Activated B cell treated with CpG ODN at 0.5 μM for 24 hours (primary cell): ENCODE data around the gene SPACA6. TPM values are rescaled to one million over a fixed set of nuclear protein-coding genes. Genes with fewer than 3 reads are reported as not detected.

ENCODE experiments used
- ATAC-seq: fragments of 200-7000 bp; cut with Tn5 transposase; one replicate; pipeline ENCODE4 v1.10.0; 2021; ENCODE audit warnings: low read depth, mild to moderate bottlenecking, moderate library complexity
- CTCF ChIA-PET: fragments of 350-600 bp; sonication (Branson Sonifier 250); formaldehyde crosslinking; loops from one replicate; lab custom pipeline; 2021; ENCODE audit warnings: antibody characterized with exemption; lab: Charles Lee
- POLR2A ChIA-PET: fragments of 350-600 bp; sonication (Branson Sonifier 250); formaldehyde crosslinking; loops from one replicate; lab custom pipeline; 2021; ENCODE audit warnings: antibody characterized with exemption; lab: Charles Lee
- DNase-seq: peaks from one replicate; pipeline ENCODE4 v3.0.0; 2022
- H3K27ac Mint-ChIP-seq: one replicate; pipeline ENCODE4 v1.8.0; 2020; ENCODE audit warnings: mixed read lengths
- H3K27me3 Mint-ChIP-seq: one replicate; pipeline ENCODE4 v1.8.0; 2021; ENCODE audit warnings: mixed read lengths
- H3K36me3 Mint-ChIP-seq: one replicate; pipeline ENCODE4 v1.8.0; 2021; ENCODE audit warnings: low read depth, mixed read lengths
- H3K4me1 Mint-ChIP-seq: one replicate; pipeline ENCODE4 v1.8.0; 2021; ENCODE audit warnings: mixed read lengths
- H3K4me3 Mint-ChIP-seq: one replicate; pipeline ENCODE4 v1.8.0; 2020; ENCODE audit warnings: mild to moderate bottlenecking, mixed read lengths
- H3K9me3 Mint-ChIP-seq: one replicate; pipeline ENCODE4 v1.8.0; 2020; ENCODE audit warnings: mixed read lengths
- CTCF ChIP-seq: fragments of 200-600 bp; IDR thresholded peaks from one replicate; pipeline ENCODE4 v1.8.0; 2022; ENCODE audit warnings: antibody characterized with exemption, mild to moderate bottlenecking
- intact Hi-C: fragments of 100-400 bp; cut with micrococcal nuclease; formaldehyde crosslinking; loops from one replicate; pipeline ENCODE4 v1.15.1; 2024
- total RNA-seq: library from RNA; stranded (reverse); gene quantifications from 2 replicates; pipeline ENCODE4 v1.2.3, GENCODE V29; 2022

SPACA6 gene
- total RNA-seq, 1 donor from 2014 or later = 3.2 TPM

- no peaks in the 10 kb centered on the region for H3K36me3 Mint-ChIP-seq
- peaks cover 4% of the 10 kb centered on the region for H3K4me1 Mint-ChIP-seq
- peaks cover 51% of the 10 kb centered on the region for H3K27me3 Mint-ChIP-seq
- no peak overlapping the region for H3K27ac Mint-ChIP-seq
- no peak overlapping the region for H3K4me3 Mint-ChIP-seq
- H3K9me3 Mint-ChIP-seq = peaks cover 9% of the 10 kb centered on the region
- POLR2A ChIA-PET = no interaction called here
- no peak for TF ChIP-seq CTCF
- DNase-seq (no peak), ATAC-seq (no peak)
- intact Hi-C loops = no loop called here
- CTCF ChIA-PET = no interaction called here
Observed at GRCh38 chr19:51680474-51680873, 12.7 kb upstream of the SPACA6 start.

- Mint-ChIP-seq H3K9me3 (peaks cover 8% of the 10 kb centered on the region), H3K27ac (no peak overlapping the region), H3K36me3 (no peaks in the 10 kb centered on the region), H3K27me3 (peaks cover 51% of the 10 kb centered on the region), H3K4me1 (peaks cover 4% of the 10 kb centered on the region), H3K4me3 (no peak overlapping the region)
- ATAC-seq (no peak), DNase-seq (no peak)
- POLR2A ChIA-PET = no interaction called here
- TF ChIP-seq CTCF = no peak
- CTCF ChIA-PET = no interaction called here
- intact Hi-C loops = no loop called here
Observed at GRCh38 chr19:51681286-51681941, 11.7 kb upstream of the SPACA6 start.

DNA sequence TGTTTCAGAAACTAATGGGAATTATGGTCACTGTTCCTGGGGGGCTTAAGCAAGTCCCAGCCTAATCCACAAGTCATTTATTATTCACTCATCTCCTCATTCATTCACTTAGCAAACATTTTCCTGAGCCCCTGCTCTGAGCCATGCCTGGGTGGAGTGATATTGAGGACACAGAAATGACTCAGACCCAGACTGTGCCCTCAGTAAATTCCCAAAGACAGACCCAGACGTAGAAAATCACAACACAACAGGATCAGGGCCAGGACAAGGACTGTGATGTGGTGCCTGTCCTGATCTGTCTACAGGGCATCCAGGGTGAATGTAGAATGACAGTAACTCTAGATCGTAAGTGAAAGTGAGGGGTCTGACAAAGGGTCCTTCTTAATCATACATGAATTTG, 7.0 kb upstream of the SPACA6 start:
- ChIA-PET POLR2A (no interaction called here), CTCF (no interaction called here)
- intact Hi-C loops = no loop called here
- H3K27me3 Mint-ChIP-seq = peaks cover 58% of the 10 kb centered on the region
- H3K4me1 Mint-ChIP-seq = peaks cover 16% of the 10 kb centered on the region
- TF ChIP-seq CTCF = no peak
- ATAC-seq (no peak), DNase-seq (no peak)
- H3K27ac Mint-ChIP-seq = no peak overlapping the region
- H3K9me3 Mint-ChIP-seq = peaks cover 3% of the 10 kb centered on the region
- H3K4me3 Mint-ChIP-seq = no peak overlapping the region
- no peaks in the 10 kb centered on the region for H3K36me3 Mint-ChIP-seq

DNA sequence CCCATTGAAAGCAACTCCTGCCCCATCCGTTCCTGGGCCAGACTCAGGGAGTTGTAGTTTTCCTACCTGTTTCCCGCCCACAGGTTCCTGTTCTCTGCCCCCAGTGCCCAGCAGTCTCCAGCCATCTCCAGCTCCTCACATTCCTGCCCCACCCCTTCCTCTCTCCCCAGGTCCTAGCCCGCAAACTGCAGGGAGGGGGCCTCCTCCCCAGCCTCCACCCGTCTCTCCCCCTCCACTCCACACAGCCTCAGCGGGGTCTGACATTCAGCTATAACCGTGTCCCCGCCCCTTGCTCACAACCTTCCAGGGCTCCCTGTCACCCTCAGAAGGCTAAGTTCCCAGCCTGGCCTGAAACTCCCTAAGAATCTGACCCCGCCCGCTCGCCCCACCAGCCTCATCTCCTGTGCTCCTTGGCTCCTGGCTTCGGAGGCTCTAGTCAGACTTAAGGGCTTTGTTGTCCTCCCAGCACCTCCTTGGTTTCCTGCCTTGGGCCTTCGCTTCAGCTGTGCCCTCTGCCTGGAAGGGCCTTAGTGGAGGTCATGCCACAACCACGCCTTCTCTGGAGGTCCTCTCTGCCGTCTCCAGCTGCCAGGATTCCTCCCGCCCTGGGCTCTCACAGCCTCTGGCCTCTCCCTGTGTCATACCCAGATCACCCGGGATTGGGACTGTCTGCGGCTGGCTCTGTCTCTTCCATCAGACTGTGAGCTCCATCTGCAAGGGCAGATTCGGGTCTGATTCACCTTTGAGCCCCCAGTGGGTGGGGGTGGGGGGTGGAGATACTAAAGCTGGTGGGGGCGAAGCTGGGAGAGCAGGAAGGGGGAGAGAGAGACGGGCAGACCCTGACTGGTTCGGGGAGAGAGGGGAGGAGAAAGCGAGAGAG, 5.1 kb upstream of the SPACA6 start:
- Mint-ChIP-seq H3K4me1 (peaks cover 19% of the 10 kb centered on the region), H3K27ac (no peak overlapping the region), H3K4me3 (peak overlapping the region; percentile 51), H3K27me3 (peaks cover 59% of the 10 kb centered on the region), H3K36me3 (no peaks in the 10 kb centered on the region), H3K9me3 (peaks cover 3% of the 10 kb centered on the region)
- intact Hi-C loops = no loop called here
- ChIA-PET POLR2A (no interaction called here), CTCF (no interaction called here)
- DNase-seq = no peak
- no peak for ATAC-seq
- no peak for TF ChIP-seq CTCF
